ENCODE measurements around the gene ATG10.
"Not testable (repeated sequence)": the region's sequence is repeated elsewhere in the genome, so short reads cannot be mapped to it uniquely, and the experiment has no call there.

The ATG10 gene

DNA sequence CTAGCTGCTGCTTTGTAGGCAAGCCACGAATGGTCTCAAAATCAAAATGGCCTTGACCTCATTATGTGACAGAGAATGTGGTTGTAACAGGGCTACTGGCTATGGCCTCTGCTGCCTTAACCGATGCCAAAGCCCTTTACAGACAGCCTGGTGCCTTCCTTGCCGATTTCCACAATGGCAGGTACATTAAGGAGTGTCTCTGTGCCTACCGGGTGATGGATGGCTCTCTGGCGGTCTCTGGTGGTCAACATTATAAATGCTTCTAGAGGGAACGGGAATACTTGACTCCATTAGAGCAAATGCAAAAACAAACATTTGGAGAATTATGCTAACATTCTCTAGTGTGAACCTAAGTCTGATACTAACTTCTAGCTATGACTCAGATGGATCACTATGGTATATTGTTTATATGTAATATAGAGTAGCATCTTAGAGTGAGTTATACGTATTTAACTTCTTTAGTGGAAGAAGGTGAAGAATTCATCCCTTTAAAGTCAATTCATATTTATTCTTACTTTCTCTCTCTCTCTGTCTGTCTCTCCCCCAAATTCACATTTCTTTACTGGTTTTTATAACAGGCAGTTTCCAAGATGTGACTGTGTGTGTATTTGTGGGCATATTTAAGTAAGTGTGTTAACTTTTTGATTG is 253.8 kb downstream of the ATG10 start:
- peak; percentile 29 for DNase-seq (ENCODE audit: low read depth)

GRCh38 chr5:82234885-82235284 is 263.1 kb downstream of the ATG10 start:
- DNase-seq (ENCODE audit: low read depth), result no peak

GRCh38 chr5:82244151-82244550 is 272.3 kb downstream of the ATG10 start:
- DNase-seq (ENCODE audit: low read depth), result no peak

DNA sequence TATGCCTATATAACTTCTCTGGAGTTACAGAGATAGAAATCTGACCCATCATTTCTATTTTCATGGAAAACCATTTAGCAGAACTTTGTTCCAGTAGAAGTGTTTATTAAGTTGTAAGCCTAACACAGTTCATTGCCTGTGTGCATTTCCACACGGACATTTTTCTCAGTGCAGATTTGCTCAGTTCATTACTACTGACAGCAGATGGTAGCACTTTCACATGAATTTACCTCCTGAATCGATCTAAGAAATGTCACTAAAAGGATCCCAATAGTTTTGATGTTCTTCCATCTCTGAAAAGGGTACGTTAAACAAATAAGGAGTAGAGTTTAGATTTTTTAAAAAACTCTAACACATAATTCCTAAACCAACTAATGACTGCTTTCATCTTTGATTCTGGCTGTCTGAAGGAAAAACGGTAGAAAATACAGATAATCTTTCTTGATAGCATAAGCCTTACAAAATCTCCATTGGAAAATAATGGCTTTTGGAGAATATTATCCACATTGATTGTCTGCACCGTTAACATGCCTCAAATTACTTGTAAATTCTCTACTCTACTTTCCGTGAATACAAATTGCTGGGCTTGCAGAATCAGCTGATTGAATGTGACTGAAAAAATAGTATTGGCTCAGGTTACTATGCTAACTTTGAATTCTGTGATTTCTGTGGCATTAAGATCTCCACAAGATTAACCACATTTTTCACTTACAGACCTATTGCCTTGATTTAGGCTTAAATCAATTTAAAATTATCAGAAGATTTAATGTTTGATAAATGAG is 273.2 kb downstream of the ATG10 start:
- no peak for DNase-seq (ENCODE audit: low read depth)

DNA sequence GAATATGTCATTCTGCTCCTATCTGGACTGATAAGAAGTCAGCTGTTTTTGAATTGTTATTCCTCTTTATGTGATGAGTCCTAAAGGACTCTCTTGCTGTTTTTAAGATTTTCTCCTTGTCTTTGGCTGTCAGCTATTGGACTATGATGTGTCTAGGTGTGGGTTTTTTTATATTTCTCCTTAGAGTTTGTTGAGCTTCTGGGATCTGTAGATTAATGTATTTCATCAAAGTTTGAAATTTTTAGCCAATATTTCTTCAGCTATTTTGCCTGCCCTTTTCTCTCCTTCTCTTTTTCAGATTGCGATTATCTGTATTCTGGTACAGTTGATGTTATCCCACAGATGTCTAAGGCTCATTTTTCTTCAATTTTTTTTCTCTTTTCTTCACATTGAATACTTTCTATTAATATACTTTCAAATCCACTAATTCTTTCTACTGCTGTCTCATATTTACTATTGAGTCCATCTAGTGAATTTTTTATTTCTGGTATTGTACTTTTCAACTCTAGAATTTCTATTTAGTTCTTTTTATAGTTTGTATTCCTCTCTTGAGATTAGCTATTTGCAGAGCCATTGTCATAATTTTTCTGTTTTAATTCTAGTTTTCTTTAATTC is 275.2 kb downstream of the ATG10 start:
- DNase-seq (ENCODE audit: low read depth), result no peak

GRCh38 chr5:82252744-82253143 is 280.9 kb downstream of the ATG10 start:
- DNase-seq (ENCODE audit: low read depth), result no peak

- no peak for DNase-seq (ENCODE audit: low read depth)
These were observed 284.0 kb downstream of the ATG10 start for GRCh38 chr5:82255844-82256243.

DNA sequence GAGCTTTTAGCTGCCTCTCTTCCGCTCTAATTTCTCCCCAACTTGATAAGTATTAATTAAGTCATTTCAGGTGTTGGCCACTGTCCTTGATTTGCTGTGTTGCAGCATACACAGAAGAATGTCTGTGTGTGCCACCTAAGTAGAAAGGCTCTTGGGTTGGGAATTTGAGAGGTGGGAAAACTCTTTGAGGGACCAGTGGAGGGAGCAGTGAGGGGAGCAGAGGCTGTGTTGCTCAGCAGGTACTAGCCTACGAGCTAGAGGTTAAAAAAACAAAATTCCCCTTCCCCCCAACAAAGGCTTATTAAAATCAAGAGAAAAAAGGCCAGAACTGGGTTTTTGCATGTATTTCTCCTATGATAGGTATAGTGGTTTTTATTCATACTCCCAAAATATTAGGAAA is 285.4 kb downstream of the ATG10 start:
- no peak for DNase-seq (ENCODE audit: low read depth)

- no peak for DNase-seq (ENCODE audit: low read depth)
These were observed 285.9 kb downstream of the ATG10 start for GRCh38 chr5:82257729-82258128.

GRCh38 chr5:82259172-82259800 is 287.5 kb downstream of the ATG10 start:
- DNase-seq (ENCODE audit: low read depth), result no peak

GRCh38 chr5:82265047-82265446 is 293.2 kb downstream of the ATG10 start:
- DNase-seq (ENCODE audit: low read depth), result peak; percentile 28

DNA sequence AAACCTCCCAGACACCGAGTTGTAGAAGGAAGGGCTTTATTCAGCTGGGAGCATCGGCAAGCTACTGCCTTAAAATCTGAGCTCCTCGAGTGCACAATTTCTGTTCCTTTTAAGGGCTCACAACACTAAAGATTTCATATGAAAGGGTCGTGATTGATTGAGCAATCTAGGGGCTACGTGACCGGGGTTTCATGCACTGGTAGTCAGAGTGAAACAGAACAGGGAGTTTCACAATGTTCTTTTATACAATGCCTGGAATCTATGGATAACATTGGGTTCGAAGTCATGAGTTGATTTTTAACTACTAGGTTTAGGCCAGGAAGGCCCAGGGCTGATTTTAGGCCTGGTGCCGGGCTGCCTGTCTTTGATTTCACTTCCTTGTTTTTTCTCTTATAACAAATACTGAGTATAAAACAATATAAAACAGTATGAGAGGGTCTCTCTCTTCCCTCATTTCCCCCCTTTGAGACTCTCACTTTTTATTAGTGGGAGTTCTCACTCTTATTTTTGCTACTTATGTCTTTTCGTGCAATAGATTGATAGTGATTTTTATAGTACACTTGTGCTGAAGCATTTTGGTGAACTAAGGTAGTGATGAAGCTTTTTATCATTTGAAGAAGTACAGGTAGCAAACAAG is 295.6 kb downstream of the ATG10 start:
- DNase-seq (ENCODE audit: low read depth), result not testable (repeated sequence)

DNA sequence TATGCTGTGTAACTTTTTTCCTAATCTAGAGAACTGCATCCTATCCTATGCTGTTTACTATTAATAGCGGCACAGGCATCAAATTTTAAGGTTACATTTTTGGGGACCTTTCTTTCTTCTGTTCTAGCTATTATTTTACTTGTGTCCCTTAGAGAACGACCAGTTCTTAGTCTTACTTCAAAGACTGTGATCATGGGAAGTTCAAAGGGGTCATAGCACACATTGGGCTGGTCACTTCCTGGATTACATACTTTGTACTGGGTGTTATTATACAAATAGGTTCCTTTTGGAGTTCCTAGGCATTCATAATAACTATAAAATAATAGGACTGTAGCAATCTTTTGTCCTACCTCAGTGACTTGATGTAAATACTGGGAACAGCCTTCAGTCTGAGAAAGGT is 297.5 kb downstream of the ATG10 start:
- not testable (repeated sequence) for DNase-seq (ENCODE audit: low read depth)

- DNase-seq (ENCODE audit: low read depth), result not testable (repeated sequence)
These were observed 300.9 kb downstream of the ATG10 start for GRCh38 chr5:82272571-82273356.

DNA sequence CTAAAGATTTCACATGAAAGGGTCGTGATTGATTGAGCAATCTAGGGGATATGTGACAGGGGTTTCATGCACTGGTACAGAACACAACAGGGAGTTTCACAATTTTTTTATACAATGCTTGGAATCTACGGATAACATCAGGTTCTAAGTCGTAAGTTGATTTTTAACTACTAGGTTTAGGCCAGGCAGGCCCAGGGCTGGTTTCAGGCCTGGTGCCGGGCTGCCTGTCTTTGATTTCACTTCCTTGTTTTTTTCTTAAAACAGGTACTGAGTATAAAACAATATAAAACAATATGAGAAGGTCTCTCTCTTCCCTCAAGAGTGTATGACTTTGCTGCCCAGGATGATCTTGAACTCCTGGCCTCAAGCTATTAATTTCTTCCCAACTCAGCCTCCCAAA is 301.6 kb downstream of the ATG10 start:
- not testable (repeated sequence) for DNase-seq (ENCODE audit: low read depth)

DNA sequence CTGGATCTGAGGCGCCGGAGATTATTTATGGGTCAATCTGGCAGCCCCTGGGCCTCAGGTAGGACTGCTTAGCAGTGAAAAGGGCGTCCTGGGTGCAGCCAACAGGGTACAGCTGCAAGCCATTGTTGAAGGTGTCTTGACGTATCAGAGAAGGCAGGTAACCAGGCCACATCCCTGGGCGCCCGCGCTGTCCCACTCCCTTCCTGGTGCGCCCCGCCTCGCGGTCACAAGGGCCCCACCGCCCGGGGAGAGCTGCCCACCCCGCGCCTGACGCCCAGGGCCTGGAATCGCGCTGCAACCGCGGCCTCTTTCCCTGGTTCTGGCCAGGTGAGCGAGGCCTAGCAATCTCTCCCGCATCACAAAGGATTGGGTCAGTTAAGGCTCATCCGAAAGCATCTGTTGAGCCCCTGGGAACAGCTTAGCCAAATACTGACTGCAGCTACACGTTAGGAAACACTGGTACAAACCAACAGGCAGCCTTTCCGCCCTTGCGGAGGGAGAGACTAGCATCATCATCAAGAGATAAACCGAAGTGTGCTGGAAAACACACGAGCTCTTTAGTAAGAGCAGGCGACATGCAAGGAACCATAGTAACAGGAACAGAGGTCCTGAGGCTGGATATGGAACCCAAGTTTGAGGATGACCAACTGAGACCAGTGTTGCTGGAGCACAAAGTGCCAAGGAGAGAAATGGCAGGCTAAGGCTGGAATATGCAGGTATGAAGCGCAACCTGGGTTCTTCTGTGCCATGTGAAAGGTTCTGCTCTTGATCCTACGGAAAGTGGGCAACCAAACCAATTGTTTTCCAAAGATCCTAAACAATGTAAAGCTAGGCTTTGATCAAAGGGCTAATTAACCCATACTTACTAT is 302.8 kb downstream of the ATG10 start:
- no peak for DNase-seq (ENCODE audit: low read depth)

DNA sequence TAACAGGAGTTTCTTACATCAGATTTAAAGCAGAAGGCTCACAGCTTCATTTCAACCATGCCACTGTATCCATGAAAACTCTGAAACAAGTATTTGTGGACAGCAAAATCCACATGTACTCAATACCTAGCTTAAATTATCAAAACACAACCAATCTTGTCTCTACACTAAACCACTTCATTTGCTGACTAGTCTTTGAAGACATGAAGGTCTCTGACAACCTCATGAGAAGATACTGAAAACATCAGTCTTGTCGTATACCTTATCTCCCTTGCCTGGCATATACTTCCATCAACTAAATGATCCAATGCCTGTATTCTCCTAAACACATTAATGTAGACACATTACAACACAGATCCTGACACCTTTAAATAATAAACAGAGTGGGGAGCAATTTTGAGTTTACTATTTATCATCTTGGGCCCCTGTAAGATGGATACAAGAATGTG is 303.4 kb downstream of the ATG10 start:
- no peak for DNase-seq (ENCODE audit: low read depth)

DNA sequence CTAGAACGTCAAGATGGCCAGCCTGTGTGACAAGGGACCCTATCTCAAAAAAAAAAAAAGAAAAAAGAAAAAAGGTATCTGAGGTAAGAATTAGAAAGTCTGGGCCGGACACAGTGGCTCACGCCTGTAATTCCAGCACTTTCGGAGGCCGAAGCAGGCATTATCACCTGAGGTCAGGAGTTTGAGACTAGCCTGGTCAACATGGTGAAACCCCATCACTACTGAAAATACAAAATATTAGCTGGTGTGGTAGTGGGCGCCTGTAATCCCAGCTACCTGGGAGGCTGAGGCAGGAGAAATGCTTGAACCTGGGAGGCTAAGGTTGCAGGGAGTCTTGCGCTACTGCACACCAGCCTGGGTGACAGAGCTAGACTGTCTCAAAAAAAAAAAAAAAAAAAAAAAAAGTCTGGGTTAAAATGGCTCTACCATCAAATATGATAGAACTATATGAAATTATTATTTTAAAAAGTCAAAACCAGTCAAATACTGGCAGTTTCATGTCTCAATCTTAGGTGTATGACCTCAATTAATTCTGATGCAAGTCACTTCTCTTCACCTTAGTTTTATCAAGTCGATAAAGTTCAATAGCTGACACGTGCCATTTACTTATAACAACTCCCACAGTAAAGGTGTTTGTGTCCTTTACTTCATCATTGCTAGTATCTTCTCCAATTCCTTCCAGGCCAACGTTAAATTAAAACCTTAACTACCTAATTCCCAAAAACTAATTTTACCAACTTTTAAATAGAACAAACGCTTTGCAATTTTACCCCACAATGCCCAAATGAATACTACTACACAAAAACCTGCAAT is 305.2 kb downstream of the ATG10 start:
- DNase-seq (ENCODE audit: low read depth), result no peak

- no peak for DNase-seq (ENCODE audit: low read depth)
These were observed 305.8 kb downstream of the ATG10 start for GRCh38 chr5:82277613-82277986.

All from GM04504 (cell line).